OCI-M1 (cell line): ENCODE data around the gene DDX54.
"Not testable (repeated sequence)": the region's sequence is repeated elsewhere in the genome, so short reads cannot be mapped to it uniquely, and the experiment has no call there.

Source experiments
- DNase-seq: peaks from one replicate; lab custom pipeline; 2025; lab: John Stamatoyannopoulos, UW

The DDX54 gene

GRCh38 chr12:113161415-113162016 lies 23.8 kb downstream of the DDX54 start:
- DNase-seq: no peak

GRCh38 chr12:113159937-113160336 lies 25.3 kb downstream of the DDX54 start:
- no peak for DNase-seq

DNA sequence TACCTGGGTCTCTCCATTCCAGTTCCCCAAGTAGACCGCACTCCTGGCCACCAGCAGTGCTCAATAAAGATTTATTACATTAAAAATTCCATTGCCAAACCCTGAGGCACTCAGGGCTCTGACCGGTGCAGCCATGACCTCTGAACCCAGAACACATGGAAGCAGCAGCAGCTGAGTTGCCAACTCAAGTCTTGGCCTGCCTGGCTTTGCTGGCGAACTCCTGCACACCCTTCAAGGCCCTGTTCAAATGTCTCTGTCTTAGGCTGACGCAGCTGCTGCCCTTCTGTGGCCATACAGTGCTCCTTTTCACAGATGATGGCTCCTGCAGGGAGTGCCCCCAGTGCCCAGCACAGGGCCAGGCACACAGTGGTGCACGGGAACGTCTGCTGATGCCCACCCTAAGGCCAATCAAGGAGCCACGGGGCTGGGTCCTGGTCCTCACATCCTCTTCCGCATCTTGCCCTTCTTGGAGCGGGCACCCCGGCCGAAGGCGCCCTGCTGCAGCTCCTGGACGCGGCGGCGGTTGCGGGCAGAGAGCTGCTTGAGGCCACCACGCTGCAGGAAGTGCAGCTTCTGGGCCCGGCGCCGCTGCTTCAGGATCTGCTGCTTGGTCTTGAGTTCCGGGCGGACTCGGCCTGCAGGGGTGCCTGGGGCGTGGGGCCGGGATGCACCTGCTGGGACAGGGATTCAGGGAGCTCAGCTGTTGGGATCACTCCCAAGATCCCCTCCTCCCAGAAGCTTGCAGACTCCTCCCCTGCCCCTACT lies 26.7 kb downstream of the DDX54 start:
- no peak for DNase-seq

- DNase-seq: no peak
Observed at GRCh38 chr12:113157218-113157859, 27.9 kb downstream of the DDX54 start.

DNA sequence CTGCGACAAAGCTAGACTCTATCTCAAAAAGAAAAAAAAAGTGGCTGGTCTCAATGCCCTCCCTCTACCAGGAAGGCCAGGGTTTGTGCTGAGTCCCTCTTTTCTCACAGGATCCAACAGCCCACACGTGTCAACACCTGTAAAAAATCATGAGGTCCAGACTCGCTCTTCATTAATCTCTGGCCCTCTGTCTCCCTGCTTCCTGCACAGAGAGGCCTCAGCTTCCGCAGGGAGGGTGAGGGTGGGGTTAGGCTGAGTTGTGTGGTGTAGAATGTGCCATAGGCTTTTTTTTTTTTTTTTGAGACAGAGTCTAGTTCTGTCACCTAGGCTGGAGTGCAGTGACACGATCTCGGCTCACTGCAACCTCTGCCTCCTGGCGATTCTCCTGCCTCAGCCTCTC lies 29.6 kb downstream of the DDX54 start:
- no peak for DNase-seq

DNA sequence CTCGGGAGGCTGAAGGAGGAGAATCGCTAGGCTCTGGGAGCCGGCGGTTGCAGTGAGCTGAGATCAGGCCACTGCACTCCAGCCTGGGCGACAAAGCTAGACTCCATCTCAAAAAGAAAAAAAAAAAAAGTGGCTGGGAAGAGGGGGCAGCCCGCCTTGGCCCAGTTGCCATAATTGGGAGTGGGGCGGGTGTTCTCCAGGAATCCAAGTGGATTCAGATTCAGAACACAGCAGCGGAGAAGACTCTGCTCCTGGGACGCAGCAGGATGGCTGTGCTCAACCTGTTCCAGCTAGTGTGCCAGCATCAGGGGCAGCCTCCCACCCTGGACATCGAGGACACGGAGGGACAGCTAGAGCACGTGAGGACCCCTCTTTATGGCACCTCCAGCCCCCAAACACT lies 30.2 kb downstream of the DDX54 start:
- DNase-seq: no peak

DNA sequence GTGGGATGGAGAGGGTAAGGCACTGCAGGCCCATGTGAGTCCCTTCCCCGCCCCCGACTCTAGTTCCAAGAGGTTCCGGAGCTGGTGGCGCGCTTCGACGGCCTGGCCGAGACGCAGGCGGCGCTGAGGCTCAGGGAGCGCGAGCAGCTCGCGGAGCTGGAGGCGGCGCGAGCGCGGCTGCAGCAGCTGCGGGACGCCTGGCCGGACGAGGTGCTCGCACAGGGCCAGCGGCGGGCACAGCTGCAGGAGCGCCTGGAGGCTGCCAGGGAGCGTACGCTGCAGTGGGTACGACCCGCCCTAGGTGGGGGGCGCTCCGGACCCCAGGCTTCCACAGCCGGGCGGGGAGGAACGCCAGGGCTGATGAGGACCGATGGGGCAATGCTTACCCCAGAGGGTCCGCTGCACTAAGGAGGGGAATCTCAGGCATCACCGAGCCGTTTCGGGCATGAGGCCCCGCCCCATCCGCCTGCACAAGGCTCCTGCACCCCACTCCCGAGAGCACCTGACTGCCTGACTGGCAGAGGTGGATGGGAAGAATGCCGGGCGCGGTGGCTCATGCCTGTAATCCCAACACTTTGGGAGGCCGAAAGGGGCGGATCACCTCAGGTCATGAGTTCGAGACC lies 30.8 kb downstream of the DDX54 start:
- DNase-seq: no peak

GRCh38 chr12:113152835-113153814 lies 32.2 kb downstream of the DDX54 start:
- peak; percentile 90 for DNase-seq

DNA sequence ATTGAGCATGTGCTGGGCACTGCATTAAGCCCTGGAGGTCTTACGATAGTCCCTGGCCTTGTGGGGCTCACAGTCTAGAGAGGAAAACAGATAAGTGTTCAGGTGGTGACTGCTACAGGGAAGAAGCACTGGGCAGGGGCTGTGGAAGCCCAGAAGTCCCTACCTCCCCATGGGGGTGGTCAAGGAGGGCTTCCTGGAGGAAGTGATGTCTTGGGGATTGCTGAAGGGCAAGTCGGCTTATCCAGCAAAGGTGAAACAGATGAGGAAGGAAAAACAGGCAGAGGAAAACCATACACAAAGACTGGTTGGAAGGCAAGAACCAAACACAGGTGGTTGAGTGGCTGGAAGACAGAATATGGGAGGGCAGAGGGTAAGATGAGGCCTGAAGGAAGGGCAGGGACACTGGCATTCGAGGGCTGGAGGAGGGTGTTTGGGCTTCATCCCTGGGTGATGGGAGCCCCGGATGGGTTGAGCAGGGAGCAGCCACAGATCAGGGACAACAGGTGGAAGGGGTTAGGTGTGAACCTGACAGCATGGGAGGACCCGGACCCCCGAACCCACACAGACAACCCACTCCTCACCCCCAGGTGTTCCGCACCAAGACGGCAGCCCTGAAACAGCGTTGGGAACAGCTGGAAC lies 33.0 kb downstream of the DDX54 start:
- DNase-seq: no peak

- no peak for DNase-seq
Observed at GRCh38 chr12:113151655-113152054, 33.6 kb downstream of the DDX54 start.

- DNase-seq: peak; percentile 25
Observed at GRCh38 chr12:113149361-113150150, 35.7 kb downstream of the DDX54 start, which contains the start of gene CFAP73. TSS of gene CFAP73 (plus strand) at chr12:113149724. CDS start at chr12:113149858, 134 bp downstream.

- DNase-seq: no peak
Observed at GRCh38 chr12:113146999-113147398, 38.3 kb downstream of the DDX54 start.

DNA sequence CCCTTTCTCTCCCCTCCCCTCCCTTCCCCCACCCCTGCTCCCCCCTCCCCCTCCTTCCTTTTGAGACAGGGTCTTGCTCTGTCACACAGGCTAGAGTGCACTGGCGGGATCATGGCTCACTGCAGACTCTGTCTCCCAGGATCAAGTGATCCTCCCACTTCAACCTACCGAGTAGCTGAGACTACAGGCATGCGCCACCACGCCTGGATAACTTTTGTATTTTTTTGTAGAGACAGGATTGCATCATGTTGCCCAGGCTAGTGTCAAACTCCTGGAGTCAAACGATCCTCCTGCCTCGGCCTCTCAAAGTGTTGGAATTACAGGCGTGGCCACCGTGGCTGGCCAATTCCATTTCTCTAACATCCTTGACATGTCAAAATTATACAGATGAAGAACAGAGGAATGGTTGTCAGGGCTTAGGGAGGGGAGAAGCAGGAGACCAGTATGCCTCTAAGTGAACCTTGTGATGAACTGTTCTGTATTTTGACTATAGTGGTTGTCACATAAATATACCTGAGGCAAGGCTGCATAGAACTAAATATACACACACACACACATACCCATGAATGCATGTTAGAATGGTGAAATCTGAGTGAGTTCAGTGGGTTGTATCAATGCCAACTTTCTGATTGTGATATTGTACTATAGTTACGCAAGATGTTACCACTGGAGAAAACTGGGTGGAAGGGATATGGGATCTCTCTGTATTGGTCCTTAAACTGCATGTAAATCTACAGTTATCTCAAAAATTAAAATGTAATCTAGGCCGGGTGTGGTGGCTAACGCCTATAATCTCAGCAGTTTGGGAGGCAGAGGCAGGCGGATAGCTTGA lies 39.3 kb downstream of the DDX54 start:
- DNase-seq: no peak

GRCh38 chr12:113144806-113145205 lies 40.5 kb downstream of the DDX54 start:
- DNase-seq: no peak

DNA sequence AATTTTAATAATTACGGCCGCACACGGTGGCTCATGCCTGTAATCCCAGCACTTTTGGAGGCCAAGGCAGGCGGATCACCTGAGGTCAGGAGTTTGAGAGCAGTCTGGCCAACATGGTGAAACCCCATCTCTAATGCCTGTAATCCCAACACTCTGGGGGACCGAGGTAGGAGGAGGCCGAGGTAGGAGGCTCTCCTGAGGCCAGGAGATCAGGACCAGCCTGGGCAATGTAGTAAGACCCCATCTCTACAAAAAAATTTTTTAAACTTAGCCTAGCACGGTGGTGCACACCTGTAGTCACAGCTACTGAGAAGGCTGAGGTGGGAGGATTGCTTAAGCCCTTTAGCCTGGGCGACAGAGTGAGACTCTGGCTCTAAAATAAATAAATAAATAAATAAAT lies 41.3 kb downstream of the DDX54 start:
- no peak for DNase-seq

DNA sequence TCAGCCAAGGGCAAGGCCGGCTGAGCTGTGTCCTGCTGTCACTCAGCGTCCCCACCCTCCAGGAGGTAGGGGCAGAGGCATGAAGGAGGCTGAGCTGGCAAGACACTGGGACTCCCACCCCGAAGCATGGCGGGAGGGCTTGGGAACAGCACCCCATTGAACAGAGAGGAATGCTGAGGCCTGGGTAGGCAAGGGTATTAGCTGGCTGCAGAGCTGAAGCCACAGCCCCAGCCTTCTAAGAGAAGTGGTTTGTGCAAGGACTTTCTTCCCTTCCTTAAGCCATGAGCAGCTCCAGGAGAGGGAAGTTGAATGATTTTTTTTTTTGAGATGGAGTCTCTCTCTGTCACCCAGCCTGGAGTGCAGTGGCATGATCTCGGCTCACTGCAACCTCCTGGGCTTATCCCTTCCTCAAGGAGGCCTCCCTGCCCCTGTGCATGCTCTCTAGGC lies 42.4 kb downstream of the DDX54 start:
- peak; percentile 20 for DNase-seq

GRCh38 chr12:113142173-113142885 lies 42.9 kb downstream of the DDX54 start:
- DNase-seq: no peak

DNA sequence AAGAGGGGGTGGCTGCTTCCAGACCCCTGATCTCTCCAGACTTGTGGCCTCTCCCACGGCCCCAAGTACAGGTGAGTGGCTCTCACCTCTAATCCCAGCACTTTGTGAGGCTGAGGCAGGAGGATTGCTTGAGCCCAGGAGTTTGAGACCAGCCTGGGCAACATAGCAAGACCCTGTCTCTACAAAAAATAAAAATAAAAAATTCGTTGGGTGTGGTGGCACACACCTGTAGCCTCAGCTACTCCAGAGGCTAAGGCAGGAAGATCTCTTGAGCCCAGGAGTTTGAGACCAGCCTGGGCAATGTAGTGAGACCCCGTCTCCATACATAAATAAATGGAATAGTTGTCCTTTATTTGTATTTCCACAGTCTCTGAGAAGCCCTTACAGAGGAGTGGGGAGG lies 43.6 kb downstream of the DDX54 start:
- DNase-seq: not testable (repeated sequence)

DNA sequence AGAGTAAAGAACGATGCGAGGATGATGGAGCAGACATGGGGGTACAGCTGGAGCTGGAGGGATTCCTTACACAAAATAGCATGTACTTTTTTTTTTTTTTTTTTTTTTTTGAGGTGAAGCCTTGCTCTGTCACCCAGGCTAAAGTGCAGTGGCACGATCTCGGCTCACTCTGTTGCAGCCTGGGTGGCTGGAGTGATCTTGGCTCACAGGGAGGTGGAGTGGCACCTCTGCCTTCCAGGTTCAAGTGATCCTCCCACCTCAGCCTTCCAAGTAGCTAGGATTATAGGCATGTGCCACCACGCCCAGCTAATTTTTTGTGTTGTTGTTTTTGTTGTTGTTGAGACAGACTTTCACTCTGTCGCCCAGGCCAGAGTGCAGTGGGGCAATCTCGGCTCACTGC lies 44.6 kb downstream of the DDX54 start:
- DNase-seq: no peak
